HG03139 (cell line): ENCODE results near the gene COL11A1.
"Not testable (repeated sequence)": the region's sequence is repeated elsewhere in the genome, so short reads cannot be mapped to it uniquely, and the experiment has no call there.

Experiments
- ATAC-seq: cut with Tn5 transposase; IDR thresholded peaks from one replicate; pipeline ENCODE4 v1.9.1; 2021; ENCODE audit not compliant: unreplicated experiment

The COL11A1 gene

DNA sequence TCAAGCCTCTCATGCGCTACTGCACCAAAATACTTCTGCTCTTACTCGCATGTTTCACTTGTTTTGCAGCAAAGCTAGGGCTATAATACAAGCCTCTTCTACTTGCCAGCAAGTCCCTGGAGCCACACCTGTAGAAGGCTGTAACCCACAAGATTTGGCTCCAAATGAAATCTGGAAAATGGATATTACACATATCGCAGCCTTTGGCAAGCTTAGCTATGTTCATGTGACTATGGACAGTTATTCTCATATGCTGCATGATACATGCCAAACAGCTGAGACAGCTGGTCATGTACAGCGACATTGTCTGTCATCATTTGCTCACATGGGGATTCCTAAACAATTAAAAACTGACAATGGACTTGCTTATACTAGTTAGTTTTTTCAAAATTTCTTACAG is 270.3 kb downstream of the COL11A1 start:
- ATAC-seq: no peak

- no peak for ATAC-seq
Observed at GRCh38 chr1:102837551-102837950, 270.8 kb downstream of the COL11A1 start.

DNA sequence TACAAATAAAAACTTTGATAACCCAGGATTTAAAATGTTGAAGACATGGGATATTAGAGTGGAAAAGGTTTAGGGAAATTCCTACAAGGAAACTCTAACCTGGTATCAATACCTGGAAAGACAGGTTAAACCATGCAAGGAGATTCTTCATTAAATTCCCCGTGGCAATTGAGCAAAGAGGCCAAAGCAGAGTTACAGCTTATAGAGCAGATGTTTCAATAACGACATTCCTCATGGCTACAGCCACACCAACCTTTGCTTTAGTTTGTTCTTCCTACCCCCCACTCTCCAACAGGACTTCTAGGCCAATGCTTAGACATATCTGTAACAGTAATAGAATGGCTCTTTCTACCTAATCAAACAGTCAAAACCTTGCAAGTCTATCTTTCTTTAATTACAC is 271.3 kb downstream of the COL11A1 start:
- ATAC-seq: no peak

DNA sequence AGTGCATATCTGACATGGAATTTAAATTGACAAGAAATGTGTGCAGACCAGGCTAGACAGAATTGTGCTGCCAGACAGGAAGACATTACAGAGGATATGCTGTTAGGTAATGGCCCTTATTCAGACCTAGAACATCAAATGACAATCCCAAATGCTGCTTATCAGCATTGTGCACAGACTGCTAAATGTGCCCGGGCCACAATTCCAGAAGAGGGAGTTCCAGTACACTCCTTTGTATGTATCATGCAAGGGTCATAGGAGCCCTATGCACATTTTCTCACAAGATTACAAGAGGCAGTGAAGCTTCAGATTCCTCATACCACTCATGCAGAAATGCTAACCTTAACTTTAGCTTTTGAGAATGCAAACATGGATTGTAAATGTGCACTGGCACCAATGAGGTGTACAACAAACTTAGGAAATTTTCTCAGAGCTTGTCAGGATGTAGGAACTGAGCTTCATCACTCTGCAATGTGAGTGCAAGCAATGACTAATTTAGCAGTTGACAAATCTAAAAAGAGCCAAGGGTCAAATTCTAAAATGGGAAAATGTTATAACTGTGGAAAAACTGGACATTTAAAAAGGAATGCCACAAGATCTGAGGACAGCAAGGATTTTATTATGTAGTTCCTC is 273.5 kb downstream of the COL11A1 start:
- ATAC-seq: no peak

DNA sequence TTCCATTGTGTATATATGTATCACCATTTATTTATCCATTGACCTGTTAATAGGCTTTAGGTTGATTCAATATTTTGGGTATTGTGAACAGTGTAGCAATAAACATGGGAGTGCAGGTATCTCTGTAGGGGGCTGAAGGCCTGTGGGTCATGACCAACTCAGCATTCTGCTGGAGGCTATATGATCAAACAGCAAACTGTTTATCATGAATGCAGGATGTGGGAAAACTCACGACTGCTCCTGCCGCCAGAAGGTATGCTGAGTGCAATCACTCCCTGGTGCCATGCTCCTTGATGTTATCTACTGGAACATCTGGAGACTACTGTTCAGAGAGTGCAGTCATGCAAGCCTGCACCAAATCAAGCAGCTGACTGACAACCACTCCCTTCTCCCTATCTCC is 275.2 kb downstream of the COL11A1 start:
- no peak for ATAC-seq

- not testable (repeated sequence) for ATAC-seq
Observed at GRCh38 chr1:102826706-102827105, 281.6 kb downstream of the COL11A1 start.
